Prostate gland (tissue), 2 donors: ENCODE measurements around the gene IL9R.

Source experiments
- POLR2A ChIP-seq: fragments of 450-650 bp; IDR thresholded peaks from one replicate; pipeline ENCODE4 v1.6.1; 2016; ENCODE audit warnings: antibody characterized with exemption, mild to moderate bottlenecking
- POLR2AphosphoS5 ChIP-seq: sonication (generic); formaldehyde crosslinking; IDR thresholded peaks from one replicate; pipeline ENCODE4 v1.6.1; 2017; ENCODE audit warnings: antibody characterized with exemption
- TF ChIP-seq, protein P1 (sequence below), 4 experiments: fragments of 200-600 bp in 2 of 4; fragments of 450-650 bp in 2 of 4; sonication (generic) in 2 of 4; IDR thresholded peaks; 1 replicate in 3 of 4; 2 replicates in 1 of 4; pipeline ENCODE4 v1.5.1; 2016 to 2019; ENCODE audit warnings: antibody characterized with exemption in 4 of 4, mild to moderate bottlenecking in 2 of 4, moderate library complexity in 2 of 4

GRCh38 chrX:156001667-156002021 is 4.1 kb downstream of the IL9R start:
- TF ChIP-seq, protein P1, sequence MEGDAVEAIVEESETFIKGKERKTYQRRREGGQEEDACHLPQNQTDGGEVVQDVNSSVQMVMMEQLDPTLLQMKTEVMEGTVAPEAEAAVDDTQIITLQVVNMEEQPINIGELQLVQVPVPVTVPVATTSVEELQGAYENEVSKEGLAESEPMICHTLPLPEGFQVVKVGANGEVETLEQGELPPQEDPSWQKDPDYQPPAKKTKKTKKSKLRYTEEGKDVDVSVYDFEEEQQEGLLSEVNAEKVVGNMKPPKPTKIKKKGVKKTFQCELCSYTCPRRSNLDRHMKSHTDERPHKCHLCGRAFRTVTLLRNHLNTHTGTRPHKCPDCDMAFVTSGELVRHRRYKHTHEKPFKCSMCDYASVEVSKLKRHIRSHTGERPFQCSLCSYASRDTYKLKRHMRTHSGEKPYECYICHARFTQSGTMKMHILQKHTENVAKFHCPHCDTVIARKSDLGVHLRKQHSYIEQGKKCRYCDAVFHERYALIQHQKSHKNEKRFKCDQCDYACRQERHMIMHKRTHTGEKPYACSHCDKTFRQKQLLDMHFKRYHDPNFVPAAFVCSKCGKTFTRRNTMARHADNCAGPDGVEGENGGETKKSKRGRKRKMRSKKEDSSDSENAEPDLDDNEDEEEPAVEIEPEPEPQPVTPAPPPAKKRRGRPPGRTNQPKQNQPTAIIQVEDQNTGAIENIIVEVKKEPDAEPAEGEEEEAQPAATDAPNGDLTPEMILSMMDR (IDR thresholded peaks at IDR 0.05): no peak
- no peak for TF ChIP-seq POLR2A
- TF ChIP-seq POLR2AphosphoS5: no peak
